Inferior parietal cortex (tissue), 1 donor: ENCODE measurements around the gene RIN1.
"Not testable (repeated sequence)": the region's sequence is repeated elsewhere in the genome, so short reads cannot be mapped to it uniquely, and the experiment has no call there.

Experiments
- DNase-seq: peaks from one replicate; pipeline ENCODE4 v3.0.0-alpha.2; 2016; ENCODE audit errors: extremely low spot score

The RIN1 gene

GRCh38 chr11:66334605-66335442 lies 1.4 kb downstream of the RIN1 start:
- DNase-seq = no peak

GRCh38 chr11:66333896-66334604 lies 2.2 kb downstream of the RIN1 start:
- DNase-seq = no peak

GRCh38 chr11:66333220-66333877 lies 2.9 kb downstream of the RIN1 start:
- no peak for DNase-seq

- no peak for DNase-seq
These were observed 3.6 kb downstream of the RIN1 start for GRCh38 chr11:66332371-66333219.

GRCh38 chr11:66331542-66332370 lies 4.5 kb downstream of the RIN1 start:
- no peak for DNase-seq

- DNase-seq = no peak
These were observed 5.3 kb downstream of the RIN1 start for GRCh38 chr11:66330931-66331330.

- no peak for DNase-seq
These were observed 7.0 kb downstream of the RIN1 start for GRCh38 chr11:66329165-66329673.

GRCh38 chr11:66328302-66329144 lies 7.7 kb downstream of the RIN1 start:
- peak; percentile 83 for DNase-seq

- no peak for DNase-seq
These were observed 8.3 kb downstream of the RIN1 start for GRCh38 chr11:66328031-66328301.

GRCh38 chr11:66327171-66328030 lies 8.8 kb downstream of the RIN1 start:
- DNase-seq = no peak

GRCh38 chr11:66326261-66327111 lies 9.7 kb downstream of the RIN1 start:
- DNase-seq = no peak

GRCh38 chr11:66325263-66325671 lies 11.0 kb downstream of the RIN1 start:
- no peak for DNase-seq

GRCh38 chr11:66324664-66325063 lies 11.6 kb downstream of the RIN1 start:
- DNase-seq = no peak

- DNase-seq = no peak
These were observed 12.6 kb downstream of the RIN1 start for GRCh38 chr11:66323684-66324083.

- DNase-seq = no peak
These were observed 13.4 kb downstream of the RIN1 start for GRCh38 chr11:66322732-66323427.

- no peak for DNase-seq
These were observed 14.6 kb downstream of the RIN1 start for GRCh38 chr11:66321606-66322005.

GRCh38 chr11:66320748-66321147 lies 15.5 kb downstream of the RIN1 start:
- not testable (repeated sequence) for DNase-seq
